GM12891 (cell line): Measurements from ENCODE around the gene MRPL55.

Experiments used
- PAX5 ChIP-seq: IDR thresholded peaks from 2 replicates; pipeline ENCODE4 v1.6.1; 2011; ENCODE audit warnings: low read length, moderate library complexity, mild to moderate bottlenecking; ENCODE audit not compliant: insufficient read depth, severe bottlenecking
- POLR2A ChIP-seq: IDR thresholded peaks from 2 replicates; pipeline ENCODE4 v1.6.1; 2011; ENCODE audit warnings: low read depth, low read length, control low read depth
- POLR2AphosphoS5 ChIP-seq: IDR thresholded peaks from 2 replicates; pipeline ENCODE4 v1.6.1; 2011; ENCODE audit warnings: low read depth, low read length, control low read depth
- TAF1 ChIP-seq: IDR thresholded peaks from 2 replicates; pipeline ENCODE4 v1.6.1; 2011; ENCODE audit warnings: low read depth, low read length, control low read depth

- TF ChIP-seq POLR2A: no peak
- TF ChIP-seq POLR2AphosphoS5: no peak
- no peak for TF ChIP-seq PAX5
- no peak for TF ChIP-seq TAF1
Observed at GRCh38 chr1:228060458-228061190, 48.5 kb downstream of the MRPL55 start.
